ENCODE results near the gene PSMB4.

PSMB4 gene

DNA sequence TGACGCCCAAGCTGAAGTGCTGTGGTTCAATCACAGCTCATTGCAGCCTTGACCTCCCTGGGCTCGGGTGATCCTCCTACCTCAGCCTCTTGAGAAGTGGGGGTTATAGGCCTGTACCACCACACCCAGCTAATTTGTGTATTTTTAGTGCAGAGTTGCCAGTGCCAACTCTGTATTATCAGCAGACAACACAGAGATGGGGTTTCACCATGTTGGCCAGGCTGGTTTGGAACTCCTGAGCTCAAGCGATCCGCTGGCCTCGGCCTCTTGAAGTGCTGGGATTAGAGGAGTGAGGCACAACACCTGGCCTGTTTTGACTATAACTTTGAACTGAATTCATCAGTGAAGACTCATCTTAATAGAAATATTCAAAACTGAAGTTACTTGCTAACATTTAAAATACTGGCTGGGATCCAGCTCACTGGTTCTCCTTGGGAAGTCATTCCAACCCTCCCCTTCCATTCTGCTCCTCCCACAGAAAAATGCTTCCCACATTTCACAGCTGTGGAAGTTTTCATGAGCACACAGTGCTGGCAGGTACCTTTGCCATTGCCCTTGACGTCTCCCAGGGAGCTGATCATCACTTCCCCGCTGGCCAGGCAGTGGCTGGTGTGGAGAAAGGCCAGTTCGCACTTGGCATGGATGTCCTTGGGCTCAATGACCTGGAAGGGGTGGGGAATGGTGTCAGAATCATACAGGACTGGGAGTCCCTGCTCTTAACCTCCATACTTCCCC, 31.5 kb upstream of the PSMB4 start:
- TF ChIP-seq, protein P1, sequence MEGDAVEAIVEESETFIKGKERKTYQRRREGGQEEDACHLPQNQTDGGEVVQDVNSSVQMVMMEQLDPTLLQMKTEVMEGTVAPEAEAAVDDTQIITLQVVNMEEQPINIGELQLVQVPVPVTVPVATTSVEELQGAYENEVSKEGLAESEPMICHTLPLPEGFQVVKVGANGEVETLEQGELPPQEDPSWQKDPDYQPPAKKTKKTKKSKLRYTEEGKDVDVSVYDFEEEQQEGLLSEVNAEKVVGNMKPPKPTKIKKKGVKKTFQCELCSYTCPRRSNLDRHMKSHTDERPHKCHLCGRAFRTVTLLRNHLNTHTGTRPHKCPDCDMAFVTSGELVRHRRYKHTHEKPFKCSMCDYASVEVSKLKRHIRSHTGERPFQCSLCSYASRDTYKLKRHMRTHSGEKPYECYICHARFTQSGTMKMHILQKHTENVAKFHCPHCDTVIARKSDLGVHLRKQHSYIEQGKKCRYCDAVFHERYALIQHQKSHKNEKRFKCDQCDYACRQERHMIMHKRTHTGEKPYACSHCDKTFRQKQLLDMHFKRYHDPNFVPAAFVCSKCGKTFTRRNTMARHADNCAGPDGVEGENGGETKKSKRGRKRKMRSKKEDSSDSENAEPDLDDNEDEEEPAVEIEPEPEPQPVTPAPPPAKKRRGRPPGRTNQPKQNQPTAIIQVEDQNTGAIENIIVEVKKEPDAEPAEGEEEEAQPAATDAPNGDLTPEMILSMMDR (conservative IDR thresholded peaks at IDR 0.05; ENCODE audit: low read depth, low read length): no peak
- no peak overlapping the region for H3K4me3 ChIP-seq (ENCODE audit: low read depth, low read length)
- no peak for DNase-seq (ENCODE audit: low read depth)

DNA sequence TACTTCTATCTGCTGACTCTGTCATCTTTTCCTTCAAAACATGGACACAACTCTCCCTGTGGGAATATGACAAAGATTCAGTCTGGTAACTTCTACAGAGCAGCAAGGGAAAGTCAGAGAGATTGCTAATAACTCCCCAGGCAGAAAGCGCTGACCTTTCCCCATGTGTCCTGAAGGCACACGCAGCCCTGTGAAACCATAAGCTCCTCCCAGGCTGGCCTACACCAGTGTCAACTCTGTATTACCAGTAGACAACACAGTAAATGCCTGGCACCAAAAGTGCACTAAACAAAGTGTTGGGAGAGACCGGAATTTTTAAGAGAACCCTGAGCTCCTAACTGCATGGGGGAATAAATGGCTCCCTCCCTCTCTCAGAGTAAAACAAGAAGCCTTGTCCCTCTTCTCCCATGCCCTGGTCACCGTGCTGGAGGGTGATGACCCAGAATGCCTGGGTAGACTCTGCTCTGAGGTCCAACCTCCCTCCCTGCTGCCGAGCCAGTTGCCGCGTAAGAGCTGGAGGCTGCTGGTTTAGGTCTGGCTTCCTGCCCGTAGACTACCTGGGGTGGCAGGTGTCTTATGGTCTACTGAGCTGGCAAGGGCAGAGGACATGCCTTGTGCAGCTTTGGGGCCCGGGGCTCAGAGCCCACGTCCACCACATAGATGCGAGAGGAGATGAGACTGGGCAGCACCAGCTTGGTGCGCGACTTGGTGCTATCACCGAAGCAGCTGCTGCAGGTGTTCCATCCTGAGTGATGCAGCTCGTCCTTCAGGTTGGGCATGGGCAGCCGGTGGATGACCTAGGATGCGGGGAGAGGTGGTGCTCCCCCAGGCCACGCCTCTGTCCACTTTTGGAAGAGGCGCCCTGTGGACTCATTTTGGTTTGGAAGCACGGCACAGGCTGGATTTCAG, 30.7 kb upstream of the PSMB4 start:
- no peak overlapping the region for H3K4me3 ChIP-seq (ENCODE audit: low read depth, low read length)
- no peak for DNase-seq (ENCODE audit: low read depth)
- TF ChIP-seq, protein P1 (conservative IDR thresholded peaks at IDR 0.05; ENCODE audit: low read depth, low read length): no peak

DNA sequence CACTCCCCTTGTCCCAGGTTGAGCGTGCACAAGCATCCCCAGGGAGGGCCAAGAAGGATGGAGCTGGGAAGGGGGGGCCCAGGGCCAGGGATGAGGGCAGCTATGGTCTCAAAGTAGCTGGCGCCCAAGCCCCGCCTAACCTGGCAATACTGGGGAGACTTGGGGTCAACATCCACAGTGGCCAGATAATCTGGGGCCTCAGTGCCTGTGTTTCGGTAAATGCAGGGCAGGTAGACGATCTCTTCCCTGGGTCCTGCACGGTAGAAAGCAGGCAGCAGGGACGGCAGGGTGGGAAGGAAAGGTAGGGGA, 30.1 kb upstream of the PSMB4 start:
- TF ChIP-seq, protein P1 (conservative IDR thresholded peaks at IDR 0.05; ENCODE audit: low read depth, low read length): no peak
- no peak overlapping the region for H3K4me3 ChIP-seq (ENCODE audit: low read depth, low read length)
- DNase-seq (ENCODE audit: low read depth): no peak

DNA sequence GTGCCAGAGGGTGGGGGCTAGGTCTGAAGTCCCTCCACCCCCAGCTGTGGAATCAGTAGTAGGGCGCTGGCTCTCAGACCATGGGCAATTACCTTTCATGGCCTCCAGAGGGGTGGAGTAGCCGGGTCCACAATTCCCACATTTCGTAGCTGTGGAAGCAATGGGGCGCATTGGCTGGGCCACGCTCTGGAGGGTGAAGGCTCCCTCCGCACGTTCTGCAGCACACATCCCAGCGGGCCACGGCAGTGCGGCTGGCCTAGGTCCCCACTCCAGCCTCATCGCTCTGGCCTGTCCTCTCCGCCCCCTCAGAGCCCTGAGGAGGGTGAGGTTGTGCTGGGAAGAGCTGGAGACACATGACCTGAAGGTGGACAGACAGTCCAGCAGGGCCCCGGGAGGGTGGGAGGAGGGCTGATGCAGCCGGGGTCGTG, 29.7 kb upstream of the PSMB4 start:
- H3K4me3 ChIP-seq (ENCODE audit: low read depth, low read length): no peak overlapping the region
- no peak for DNase-seq (ENCODE audit: low read depth)

DNA sequence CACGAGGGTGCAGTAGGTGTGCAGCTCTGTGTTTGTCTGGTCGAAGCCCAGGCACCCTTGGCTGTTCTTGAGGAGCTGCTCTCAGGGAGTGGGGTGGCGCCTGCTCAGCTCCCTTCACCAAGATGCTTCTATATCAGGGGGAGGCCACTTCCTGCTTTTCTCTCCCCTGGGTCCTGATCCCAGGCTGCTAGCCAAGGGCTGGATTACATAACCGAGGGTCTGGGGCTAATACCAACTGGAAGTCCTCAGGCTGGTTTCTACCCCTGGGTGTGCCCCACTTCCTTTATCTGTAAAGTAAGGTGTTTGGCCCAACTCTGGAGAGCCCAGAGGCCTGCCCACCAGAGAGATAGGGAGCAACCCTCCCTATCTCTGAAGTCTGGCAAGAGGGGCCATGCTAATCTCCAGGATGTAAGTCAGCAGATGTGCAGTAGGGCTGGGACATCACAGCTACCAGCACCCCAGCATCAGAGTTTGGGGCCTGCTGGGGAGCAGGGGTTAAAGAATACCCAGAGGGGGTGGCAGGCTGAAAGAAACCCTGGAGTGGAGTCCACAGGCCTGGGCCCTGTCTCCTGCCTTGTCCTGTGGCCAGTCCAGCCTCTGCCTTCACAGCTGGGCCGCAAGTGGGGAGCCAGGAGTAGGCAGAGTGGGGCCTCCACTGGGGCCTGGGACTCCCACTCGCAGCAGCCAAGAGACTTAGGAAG, 29.0 kb upstream of the PSMB4 start:
- DNase-seq (ENCODE audit: low read depth): peak; percentile 35
- TF ChIP-seq, protein P1 (conservative IDR thresholded peaks at IDR 0.05; ENCODE audit: low read depth, low read length): no peak
- no peak overlapping the region for H3K4me3 ChIP-seq (ENCODE audit: low read depth, low read length)

More for the DNA sequence above, 29.7 kb upstream of the PSMB4 start:
- TF ChIP-seq, protein P1 (conservative IDR thresholded peaks at IDR 0.05; ENCODE audit: low read depth, low read length): no peak

DNA sequence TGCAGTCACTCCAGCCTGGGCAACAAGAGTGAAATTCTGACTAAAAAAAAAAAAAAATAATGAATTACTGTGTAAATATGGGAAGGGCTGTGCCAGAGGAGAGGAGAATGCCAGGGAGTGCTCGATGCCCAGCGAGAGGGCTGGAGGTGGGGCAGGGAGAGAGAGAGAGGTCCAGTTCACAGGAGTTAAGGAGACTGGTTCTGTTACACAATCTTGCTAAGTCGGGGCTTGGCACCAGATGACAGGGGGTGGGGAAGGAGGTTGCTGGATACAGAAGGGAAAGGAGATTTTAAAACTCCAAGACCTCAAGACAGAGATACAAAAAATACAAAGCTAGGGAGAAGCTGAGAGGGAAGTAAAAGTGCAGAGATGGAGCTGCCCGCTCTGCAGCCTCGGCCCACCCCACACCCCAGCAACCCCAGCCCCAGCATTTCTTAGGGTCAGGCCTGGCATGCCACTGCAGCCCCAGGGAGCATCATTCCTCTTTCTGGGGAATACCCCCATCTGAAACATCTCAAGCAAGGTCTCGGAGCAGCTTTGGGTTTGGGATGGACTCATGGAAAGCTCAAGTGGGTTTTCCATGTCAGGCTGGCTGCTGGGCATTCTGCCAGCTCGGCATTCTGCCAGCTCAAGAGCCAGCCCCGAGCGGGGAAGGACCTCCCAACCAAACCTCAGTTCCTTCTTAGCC, 27.9 kb upstream of the PSMB4 start:
- H3K4me3 ChIP-seq (ENCODE audit: low read depth, low read length): peak overlapping the region; percentile 48
- DNase-seq (ENCODE audit: low read depth): peak; percentile 42
- TF ChIP-seq, protein P1 (conservative IDR thresholded peaks at IDR 0.05; ENCODE audit: low read depth, low read length): no peak

All from choroid plexus epithelial cell (primary cell).